Skeletal muscle satellite cell (primary cell): ENCODE measurements around the gene DPEP3.
"Not testable (repeated sequence)": the region's sequence is repeated elsewhere in the genome, so short reads cannot be mapped to it uniquely, and the experiment has no call there.

ENCODE experiments used
- H3K27me3 ChIP-seq: 2 replicates; pipeline ENCODE4 v1.7.0; 2013; ENCODE audit warnings: low read length; ENCODE audit not compliant: control insufficient read depth, insufficient read depth
- H3K36me3 ChIP-seq: 2 replicates; pipeline ENCODE4 v1.7.0; 2013; ENCODE audit warnings: mild to moderate bottlenecking, control low read depth, low read length; ENCODE audit not compliant: insufficient read depth
- H3K4me1 ChIP-seq: 2 replicates; pipeline ENCODE4 v1.7.0; 2013; ENCODE audit warnings: low read length; ENCODE audit not compliant: control insufficient read depth, insufficient read depth
- H3K4me2 ChIP-seq: 2 replicates; pipeline ENCODE4 v1.7.0; 2013; ENCODE audit warnings: mild to moderate bottlenecking, low read length
- H3K4me3 ChIP-seq: 2 replicates; pipeline ENCODE4 v1.7.0; 2013; ENCODE audit warnings: low read length
- H3K9ac ChIP-seq: 2 replicates; pipeline ENCODE4 v1.7.0; 2013; ENCODE audit warnings: mild to moderate bottlenecking, low read depth, low read length, moderate library complexity
- H3K9me3 ChIP-seq: replicated peaks from 2 replicates; pipeline ENCODE4 v1.7.0; 2013; ENCODE audit warnings: mild to moderate bottlenecking, control low read depth, low read length

The DPEP3 gene

DNA sequence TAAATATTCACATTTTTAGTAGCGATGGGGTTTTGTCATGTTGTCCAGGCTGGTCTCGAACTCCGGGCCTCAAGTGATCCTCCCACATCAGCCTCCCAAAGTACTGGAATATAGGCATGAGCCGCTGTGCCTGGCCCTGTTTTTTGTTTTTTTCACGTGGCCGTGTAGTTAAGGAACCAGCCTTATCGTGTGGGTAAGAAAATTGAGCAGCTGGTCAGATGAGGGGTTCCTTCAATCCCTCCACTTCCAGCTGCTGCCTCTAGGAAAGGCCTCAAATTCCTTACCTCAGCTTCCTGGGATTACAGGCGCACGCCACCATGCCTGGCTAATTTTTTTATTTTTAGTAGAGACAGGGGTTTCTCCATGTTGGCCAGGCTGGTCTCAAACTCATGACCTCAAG lies 24.9 kb upstream of the DPEP3 start:
- H3K9me3 ChIP-seq = no peaks in the 10 kb centered on the region
- H3K4me2 ChIP-seq = no peak overlapping the region
- no peak overlapping the region for H3K9ac ChIP-seq
- H3K27me3 ChIP-seq = peaks cover 8% of the 10 kb centered on the region
- no peaks in the 10 kb centered on the region for H3K36me3 ChIP-seq
- no peaks in the 10 kb centered on the region for H3K4me1 ChIP-seq
- no peak overlapping the region for H3K4me3 ChIP-seq

DNA sequence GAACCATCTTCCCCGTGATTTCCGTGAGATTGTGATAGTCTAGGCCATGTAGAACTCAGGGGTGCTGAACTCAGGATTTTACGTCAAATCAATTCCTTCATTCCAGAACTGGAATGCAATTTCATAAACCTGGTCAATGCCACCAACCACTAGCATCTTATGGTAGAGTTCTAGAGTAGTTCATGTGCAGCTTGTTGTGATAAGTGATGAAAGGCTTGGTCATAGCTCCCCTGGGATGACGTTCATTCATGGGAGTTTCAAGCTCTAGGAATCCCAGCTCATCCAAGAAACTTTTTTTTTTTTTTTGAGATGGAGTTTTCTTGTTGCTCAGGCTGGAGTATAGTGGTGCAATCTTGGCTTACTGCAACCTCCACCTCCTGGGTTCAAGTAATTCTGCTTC lies 22.7 kb upstream of the DPEP3 start:
- Histone ChIP-seq H3K4me2 (no peak overlapping the region), H3K4me1 (no peaks in the 10 kb centered on the region), H3K27me3 (peaks cover 8% of the 10 kb centered on the region), H3K9me3 (no peaks in the 10 kb centered on the region), H3K9ac (no peak overlapping the region), H3K36me3 (no peaks in the 10 kb centered on the region), H3K4me3 (no peak overlapping the region)

DNA sequence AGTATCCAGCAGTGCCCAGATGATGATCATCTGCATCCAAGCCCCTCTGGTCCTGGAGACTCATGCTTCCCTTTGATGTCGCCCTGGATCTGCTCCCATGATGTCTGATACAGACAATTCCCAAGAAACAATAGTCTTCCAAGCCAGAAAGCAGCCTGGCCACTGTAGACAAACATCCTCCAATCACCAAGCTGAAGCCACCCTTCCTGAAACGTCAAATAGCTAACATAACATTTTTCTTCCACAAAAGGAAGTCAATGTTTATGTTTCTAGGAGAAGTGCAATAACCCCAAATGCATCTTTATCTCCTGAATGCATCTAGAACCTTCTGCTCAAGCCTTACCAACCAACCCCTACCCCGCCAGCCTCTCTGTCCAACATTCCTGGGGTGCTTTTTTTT lies 20.2 kb upstream of the DPEP3 start:
- Histone ChIP-seq H3K9ac (no peak overlapping the region), H3K4me2 (no peak overlapping the region), H3K36me3 (no peaks in the 10 kb centered on the region), H3K4me1 (no peaks in the 10 kb centered on the region), H3K27me3 (peaks cover 8% of the 10 kb centered on the region), H3K4me3 (no peak overlapping the region), H3K9me3 (no peaks in the 10 kb centered on the region)

GRCh38 chr16:67999985-68000384 lies 19.7 kb upstream of the DPEP3 start:
- Histone ChIP-seq H3K4me1 (no peaks in the 10 kb centered on the region), H3K4me3 (no peak overlapping the region), H3K36me3 (no peaks in the 10 kb centered on the region), H3K9ac (no peak overlapping the region), H3K27me3 (peaks cover 8% of the 10 kb centered on the region), H3K9me3 (no peaks in the 10 kb centered on the region), H3K4me2 (no peak overlapping the region)

DNA sequence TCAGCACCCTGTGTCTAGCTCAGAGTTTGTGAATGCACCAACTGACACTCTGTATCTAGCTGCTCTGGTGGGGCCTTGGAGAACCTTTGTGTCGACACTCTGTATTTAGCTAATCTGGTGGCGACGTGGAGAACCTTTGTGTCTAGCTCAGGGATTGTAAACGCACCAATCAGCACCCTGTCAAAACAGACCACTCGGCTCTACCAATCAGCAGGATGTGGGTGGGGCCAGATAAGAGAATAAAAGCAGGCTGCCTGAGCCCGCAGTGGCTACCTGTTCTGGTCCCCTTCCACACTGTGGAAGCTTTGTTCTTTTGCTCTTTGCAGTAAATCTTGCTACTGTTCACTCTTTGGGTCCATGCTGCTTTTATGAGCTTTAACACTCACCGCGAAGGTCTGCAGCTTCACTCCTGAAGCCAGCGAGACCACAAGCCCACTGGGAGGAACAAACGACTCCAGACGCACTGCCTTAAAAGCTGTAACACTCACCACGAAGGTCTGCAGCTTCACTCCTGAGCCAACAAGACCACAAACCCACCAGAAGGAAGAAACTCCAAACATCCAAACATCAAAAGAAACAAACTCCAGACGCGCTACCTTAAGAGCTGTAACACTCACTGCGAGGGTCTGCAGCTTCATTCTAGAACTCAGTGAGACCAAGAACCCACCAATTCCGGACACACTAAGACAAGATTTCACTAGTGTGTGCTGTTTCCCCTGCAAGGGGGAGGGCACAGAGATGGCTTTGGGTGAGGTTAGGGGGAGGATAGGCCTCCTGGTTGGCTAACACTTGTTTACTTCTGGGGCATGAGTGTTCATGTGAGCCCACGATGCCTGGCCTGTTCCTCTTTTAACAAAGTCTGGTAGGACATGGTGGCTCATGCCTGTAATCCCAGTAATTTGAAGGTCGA lies 18.7 kb upstream of the DPEP3 start, which contains the start of gene DPEP2:
Gene DPEP2, minus strand, starts transcription at position 706 of the 910 bp plus-strand sequence. CDS start 6,272 bp downstream, outside the sequence.
- not testable (repeated sequence) for H3K4me3 ChIP-seq, H3K4me1 ChIP-seq, H3K4me2 ChIP-seq, H3K36me3 ChIP-seq, H3K27me3 ChIP-seq, H3K9me3 ChIP-seq, H3K9ac ChIP-seq

GRCh38 chr16:67998231-67998778 lies 18.0 kb upstream of the DPEP3 start:
- H3K36me3 ChIP-seq, H3K27me3 ChIP-seq, H3K4me2 ChIP-seq, H3K4me1 ChIP-seq, H3K9ac ChIP-seq, H3K4me3 ChIP-seq, H3K9me3 ChIP-seq: not testable (repeated sequence)

DNA sequence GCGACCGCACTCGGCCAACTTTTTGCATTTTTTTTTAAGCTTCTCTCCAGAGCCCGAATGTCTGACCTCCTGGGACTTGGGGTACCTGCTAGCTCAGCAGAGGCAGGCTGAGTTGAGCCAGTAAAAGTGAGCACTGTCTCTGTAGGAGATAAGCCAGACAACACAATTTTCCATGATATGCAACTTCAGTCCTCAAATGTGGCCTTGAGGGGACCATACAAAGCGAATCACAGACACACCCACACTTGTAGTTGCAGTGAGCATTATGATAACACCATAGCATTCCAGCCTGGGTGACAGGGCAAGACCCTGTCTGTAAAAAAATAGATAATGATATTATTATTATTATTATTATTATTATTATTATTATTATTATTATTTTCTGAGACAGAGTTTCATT lies 16.4 kb upstream of the DPEP3 start:
- H3K4me1 ChIP-seq = peaks cover 9% of the 10 kb centered on the region

DNA sequence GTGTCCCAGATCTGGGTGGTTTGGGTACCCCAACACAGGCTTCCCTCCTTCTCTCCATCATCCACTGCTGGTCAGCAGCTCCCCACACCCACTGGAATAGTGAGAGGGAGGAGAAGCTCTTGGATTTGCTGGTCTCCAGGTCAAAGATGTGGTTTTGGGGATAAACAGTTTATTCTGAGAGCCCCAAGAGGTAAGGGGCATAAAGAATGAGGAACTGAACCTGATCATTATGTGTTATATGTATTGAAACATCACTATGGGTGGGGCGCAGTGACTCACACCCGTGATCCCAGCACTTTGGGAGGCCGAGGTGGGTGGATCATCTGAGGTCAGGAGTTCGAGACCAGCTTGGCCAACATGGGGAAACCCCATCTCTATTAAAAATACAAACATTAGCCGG lies 15.1 kb upstream of the DPEP3 start:
- Histone ChIP-seq H3K9me3 (no peaks in the 10 kb centered on the region), H3K9ac (no peak overlapping the region), H3K36me3 (no peaks in the 10 kb centered on the region), H3K4me2 (no peak overlapping the region), H3K4me1 (peaks cover 9% of the 10 kb centered on the region), H3K27me3 (peaks cover 7% of the 10 kb centered on the region), H3K4me3 (no peak overlapping the region)

More for the DNA sequence above, 16.4 kb upstream of the DPEP3 start:
- Histone ChIP-seq H3K4me3 (no peak overlapping the region), H3K27me3 (peaks cover 8% of the 10 kb centered on the region), H3K9me3 (no peaks in the 10 kb centered on the region), H3K4me2 (no peak overlapping the region), H3K36me3 (no peaks in the 10 kb centered on the region), H3K9ac (no peak overlapping the region)

DNA sequence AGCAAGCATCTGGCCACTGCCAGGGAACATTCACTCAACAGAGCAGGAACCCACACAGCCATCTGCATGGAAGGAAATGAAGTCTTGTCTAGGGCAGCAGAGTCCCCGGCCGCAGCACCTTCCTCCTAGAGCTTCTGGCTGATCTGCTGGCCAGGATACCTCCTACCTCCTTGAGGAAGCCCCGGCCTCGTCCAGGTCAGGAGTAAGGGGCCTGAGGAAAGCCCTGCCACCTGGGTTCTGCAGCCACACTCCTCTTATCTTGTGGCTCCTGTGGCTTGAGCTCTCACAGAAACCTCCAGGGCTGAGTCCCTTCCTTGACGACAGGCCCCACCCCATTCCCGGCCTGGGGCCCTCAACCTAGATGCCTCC lies 13.7 kb upstream of the DPEP3 start:
- H3K4me1 ChIP-seq, H3K9me3 ChIP-seq, H3K4me3 ChIP-seq, H3K27me3 ChIP-seq, H3K4me2 ChIP-seq, H3K36me3 ChIP-seq: not testable (repeated sequence)
- H3K9ac ChIP-seq = peak overlapping the region; percentile 75

GRCh38 chr16:67993207-67994039 lies 13.1 kb upstream of the DPEP3 start:
- H3K9ac ChIP-seq = peak overlapping the region; percentile 75
- peak overlapping the region; percentile 60 for H3K4me3 ChIP-seq
- no peaks in the 10 kb centered on the region for H3K9me3 ChIP-seq

GRCh38 chr16:67992661-67993206 lies 12.4 kb upstream of the DPEP3 start:
- H3K9me3 ChIP-seq = no peaks in the 10 kb centered on the region
- peak overlapping the region; percentile 60 for H3K4me3 ChIP-seq
- H3K4me1 ChIP-seq = peaks cover 10% of the 10 kb centered on the region
- H3K9ac ChIP-seq = no peak overlapping the region
- H3K4me2 ChIP-seq = peak overlapping the region; percentile 87
- no peaks in the 10 kb centered on the region for H3K27me3 ChIP-seq
- no peaks in the 10 kb centered on the region for H3K36me3 ChIP-seq

More at GRCh38 chr16:67993207-67994039, 13.1 kb upstream of the DPEP3 start:
- Histone ChIP-seq H3K4me2 (peak overlapping the region; percentile 87), H3K36me3 (no peaks in the 10 kb centered on the region), H3K4me1 (peaks cover 9% of the 10 kb centered on the region), H3K27me3 (no peaks in the 10 kb centered on the region)
